GM21717 (cell line): ENCODE measurements around the gene COL9A2.
"Not testable (repeated sequence)": the region's sequence is repeated elsewhere in the genome, so short reads cannot be mapped to it uniquely, and the experiment has no call there.

Source experiments
- ATAC-seq: cut with Tn5 transposase; IDR thresholded peaks from one replicate; pipeline ENCODE4 v1.9.1; 2021; ENCODE audit warnings: mild to moderate bottlenecking, moderate library complexity; ENCODE audit not compliant: unreplicated experiment

COL9A2 gene

DNA sequence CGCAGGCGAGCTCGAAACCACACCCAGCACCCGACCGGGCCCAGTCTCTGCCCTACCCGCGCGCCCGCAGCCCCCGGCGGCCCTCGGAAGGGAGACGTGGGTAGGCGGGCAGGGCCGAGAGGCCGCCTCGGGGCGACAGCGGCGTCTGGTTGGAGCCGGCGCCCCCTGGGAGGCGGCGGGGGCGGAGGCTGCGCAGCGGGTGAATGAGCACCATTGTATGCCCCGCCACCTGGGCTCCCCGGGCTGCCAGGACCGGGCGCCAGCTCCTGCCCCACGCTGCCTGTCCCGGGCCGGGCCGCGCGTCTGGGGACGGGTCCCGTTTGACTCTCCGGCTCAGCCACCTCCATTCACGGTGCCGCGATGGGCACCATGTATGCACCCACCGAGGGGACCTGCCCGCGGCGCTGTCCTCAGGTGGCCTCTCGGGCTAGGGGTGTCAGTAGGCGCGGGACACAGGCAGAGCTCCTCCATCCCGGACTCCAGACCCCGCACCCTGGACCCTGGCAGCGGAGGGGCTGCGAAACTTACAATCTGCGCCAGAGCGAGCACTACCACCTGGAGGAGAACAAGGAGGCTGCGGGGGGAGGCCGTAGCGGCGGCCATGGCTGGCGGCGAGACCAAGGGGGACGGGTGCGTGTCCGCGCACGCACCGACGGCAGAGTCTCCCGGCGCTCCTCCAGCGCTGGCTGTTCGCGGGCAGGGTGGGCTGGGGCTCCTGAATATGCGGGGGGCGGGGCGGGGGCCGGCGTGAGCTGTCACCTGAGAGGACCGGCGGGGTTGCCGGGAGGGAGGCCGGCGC, at the start of gene COL9A2:
COL9A2 (minus strand) TSS at position 692 of the 799 bp plus-strand sequence; CDS start at position 603, 89 bp downstream.
- no peak for ATAC-seq

DNA sequence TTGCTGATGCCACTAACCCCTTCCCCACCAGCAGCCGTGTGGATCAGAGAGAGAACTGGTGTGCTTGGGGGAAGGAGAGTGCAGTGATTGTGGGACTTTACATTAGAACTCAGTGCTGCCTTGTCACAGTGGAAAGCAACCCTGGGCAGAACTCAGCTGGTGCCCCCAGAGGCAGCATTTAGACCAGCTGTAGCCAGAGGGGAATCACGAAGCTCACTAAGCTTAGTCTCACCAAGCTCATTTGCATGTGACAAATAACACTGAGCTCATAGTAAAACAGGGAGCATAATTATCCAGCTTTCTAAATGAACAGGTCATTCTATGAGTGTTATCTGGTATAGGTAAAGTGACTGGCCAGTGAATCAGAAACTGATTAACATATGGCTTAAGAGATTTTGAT, 46.6 kb upstream of the COL9A2 start:
- no peak for ATAC-seq

- no peak for ATAC-seq
Observed at GRCh38 chr1:40362699-40363098, 45.6 kb upstream of the COL9A2 start.

DNA sequence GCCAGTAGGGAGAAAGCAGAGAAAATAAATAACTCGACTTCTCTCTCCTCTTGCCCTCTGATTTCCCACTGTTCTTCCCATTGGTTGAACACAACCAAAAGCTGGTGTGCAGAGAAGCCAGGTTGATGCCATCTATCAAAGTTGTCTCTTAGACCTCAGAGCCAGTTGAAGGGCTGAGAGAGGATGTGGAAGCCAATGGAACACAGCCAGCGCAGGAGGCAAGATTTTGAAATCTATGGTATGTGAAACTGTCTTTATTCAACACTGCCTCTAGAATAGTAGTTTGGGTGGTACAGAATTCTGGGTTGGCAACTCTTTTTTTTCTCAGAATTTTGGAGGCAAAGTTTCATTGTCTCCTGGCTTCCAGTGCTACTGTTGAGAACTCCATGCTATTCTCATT, 45.1 kb upstream of the COL9A2 start:
- ATAC-seq = no peak

DNA sequence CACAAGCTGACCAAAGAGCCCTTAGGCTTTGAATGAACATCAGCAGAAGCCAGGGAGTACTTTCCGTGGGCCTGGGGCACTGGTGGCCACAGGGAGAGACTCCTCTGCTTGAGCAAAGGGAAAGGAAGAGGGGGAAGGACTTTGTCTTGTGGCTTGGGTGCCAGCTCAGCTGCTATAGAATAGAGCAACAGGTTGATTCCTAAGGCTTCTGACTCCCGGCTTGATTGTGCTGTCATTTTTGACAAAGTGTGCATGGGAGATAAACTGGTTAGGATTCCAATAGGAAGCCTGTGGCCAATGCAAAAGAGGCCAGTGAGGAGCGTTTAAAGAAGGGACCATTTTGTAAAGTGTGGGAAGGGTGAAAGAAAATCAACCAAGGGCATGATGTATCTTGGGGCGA, 44.6 kb upstream of the COL9A2 start:
- ATAC-seq = no peak

GRCh38 chr1:40361201-40361600, 44.1 kb upstream of the COL9A2 start:
- no peak for ATAC-seq

- no peak for ATAC-seq
Observed at GRCh38 chr1:40360631-40361030, 43.5 kb upstream of the COL9A2 start.

DNA sequence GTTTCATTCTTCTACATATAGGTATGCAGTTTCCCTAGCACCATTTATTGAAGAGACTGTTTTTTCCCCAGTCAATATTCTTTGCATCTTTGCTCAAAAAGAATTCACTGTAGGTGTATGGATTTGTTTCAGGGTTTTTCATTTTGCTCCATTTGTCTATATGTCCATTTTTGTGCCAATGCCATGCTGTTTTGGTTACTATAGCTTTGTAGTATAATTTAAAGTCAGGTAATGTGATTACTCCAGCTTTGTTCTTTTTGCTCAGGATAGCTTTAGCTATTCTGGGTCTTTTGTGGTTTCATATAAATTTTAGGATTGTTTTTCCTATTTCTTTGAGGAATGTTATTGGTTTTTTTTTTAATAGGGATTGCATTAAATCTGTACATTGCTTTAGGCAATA, 40.5 kb upstream of the COL9A2 start:
- no peak for ATAC-seq

DNA sequence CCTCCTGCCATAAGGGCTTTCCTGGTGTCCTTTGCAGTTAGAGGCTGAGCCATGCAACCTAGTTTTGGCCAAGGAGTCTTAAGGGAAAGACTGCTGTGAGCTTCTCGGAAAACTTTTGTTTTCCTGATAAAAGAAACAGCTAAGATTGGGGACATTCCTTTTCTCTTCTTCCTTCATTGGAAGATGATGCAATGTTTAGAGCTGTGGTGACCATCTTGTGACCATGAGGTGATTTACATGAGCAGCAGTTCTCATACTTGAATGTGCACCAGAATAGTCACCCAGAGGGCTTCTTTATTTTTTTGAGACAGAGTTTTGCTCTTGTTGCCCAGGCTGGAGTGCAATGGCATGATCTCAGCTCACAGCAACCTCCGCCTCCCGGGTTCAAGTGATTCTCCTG, 36.0 kb upstream of the COL9A2 start:
- ATAC-seq = no peak

DNA sequence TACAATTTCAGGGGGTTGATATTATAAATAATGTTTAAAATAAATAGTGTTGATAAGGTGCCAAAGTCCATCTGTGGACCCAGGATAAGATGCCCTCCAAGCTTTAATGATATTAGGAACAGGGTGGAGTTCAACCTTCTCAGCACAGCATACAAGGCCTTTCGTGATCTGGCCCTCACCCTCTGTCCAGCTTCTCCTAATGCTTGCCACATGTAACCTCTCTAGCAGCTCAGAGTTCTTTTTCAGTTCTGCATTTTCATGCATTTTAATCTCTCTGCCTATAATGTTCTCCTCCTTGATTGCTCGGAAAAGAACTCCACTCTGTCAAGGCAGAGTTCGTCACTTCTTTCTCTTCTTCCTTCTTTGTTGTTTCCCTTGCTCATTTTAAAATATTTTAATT, 35.0 kb upstream of the COL9A2 start:
- ATAC-seq = no peak

- ATAC-seq = no peak
Observed at GRCh38 chr1:40351124-40351523, 34.0 kb upstream of the COL9A2 start.

- no peak for ATAC-seq
Observed at GRCh38 chr1:40350391-40350790, 33.3 kb upstream of the COL9A2 start.

GRCh38 chr1:40344597-40344996, 27.5 kb upstream of the COL9A2 start:
- no peak for ATAC-seq

DNA sequence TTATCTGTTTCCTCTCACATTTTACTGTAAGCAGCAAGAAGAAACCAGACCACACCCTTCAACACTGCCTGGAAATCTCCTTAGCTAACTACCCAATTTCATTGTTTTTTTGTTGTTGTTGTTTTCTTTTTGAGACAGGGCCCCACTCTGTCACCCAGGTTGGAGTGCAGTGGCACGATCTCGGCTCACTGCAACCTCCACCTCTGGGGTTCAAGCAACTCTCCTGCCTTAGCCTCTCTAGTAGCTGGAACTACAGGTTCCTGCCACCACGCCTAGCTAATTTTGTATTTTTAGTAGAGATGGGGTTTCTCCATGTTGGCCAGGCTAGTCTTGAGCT, 25.3 kb upstream of the COL9A2 start:
- ATAC-seq = not testable (repeated sequence)

DNA sequence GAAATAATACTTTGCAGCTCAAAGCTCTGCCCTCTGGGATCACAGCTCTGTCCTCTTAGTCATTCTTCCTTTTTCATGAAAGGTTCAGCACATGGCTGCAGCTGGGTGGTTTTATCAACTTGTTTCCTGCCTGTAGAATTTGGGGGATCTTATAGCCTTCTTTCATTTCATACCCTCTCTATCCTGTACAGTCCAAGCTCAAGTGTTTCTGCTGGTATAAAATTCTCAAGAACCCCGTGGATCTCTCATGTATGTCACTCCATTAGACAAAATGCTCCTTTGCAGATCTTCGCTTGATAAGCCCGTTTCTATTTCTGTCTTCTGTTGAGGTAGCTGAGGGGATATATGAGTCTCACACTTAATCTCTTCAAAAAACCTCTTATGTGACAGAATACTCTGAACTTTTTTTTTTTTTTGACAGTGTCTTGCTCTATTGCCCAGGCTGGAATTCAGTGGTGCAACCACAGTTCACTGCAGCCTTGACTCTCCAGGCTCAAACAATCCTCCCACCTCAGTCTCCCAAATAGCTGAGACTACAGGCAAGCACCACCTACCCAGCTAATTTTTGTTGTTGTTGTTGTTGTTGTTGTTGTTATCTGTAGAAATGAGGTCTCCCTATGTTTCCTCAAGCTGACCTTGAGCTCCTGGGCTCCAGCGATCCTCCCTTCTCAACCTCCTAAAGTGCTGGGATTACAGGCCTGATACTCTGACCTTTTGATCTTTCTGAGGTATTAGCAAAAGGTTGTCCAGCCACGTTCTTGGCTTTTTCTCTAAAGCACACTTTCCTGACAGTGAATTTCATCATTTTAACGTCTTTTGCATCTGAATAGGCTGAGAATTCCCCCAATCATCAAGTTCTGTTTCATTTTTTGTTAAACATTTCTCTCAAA, 24.6 kb upstream of the COL9A2 start:
- no peak for ATAC-seq

GRCh38 chr1:40339420-40340323, 22.6 kb upstream of the COL9A2 start:
- ATAC-seq = no peak

- ATAC-seq = peak; percentile 76
Observed at GRCh38 chr1:40338745-40339419, 21.8 kb upstream of the COL9A2 start.

DNA sequence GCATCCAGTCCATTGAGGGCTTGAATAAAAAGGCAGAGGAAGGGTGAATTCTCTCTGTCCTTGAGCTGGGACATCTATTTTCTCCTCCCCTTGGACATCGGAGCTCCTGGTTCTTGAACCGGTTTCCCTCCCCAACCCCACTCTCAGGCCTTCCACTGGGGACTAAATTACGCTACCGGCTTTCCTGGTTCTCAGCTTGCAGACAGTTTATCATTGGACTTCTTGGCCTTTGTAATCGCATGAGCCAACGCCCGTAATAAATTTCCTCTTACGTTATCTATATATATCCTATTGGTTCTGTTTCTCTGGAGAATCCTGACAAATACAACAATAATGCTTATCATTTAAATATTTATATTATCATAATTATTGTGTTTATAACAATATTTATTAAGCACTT, 20.4 kb upstream of the COL9A2 start:
- no peak for ATAC-seq

- no peak for ATAC-seq
Observed at GRCh38 chr1:40332695-40333094, 15.6 kb upstream of the COL9A2 start.

DNA sequence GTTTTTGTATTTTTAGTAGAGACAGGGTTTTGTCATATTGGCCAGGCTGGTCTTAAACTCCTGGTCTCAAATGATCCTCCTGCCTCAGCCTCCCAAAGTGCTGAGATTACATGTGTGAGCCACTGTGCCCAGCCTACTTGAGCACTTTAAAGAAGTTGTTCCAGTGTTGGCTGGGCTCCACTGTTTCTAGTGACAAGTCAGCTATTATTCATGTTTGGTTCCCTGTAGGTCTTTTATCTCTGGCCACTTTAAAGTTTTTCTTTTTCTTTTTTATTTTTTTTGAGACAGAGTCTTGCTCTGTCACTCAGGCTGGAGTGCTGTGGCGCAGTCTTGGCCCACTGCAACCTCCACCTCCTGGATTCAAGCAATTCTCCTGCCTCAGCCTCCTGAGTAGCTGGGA, 14.3 kb upstream of the COL9A2 start:
- not testable (repeated sequence) for ATAC-seq
